ENCODE results near the gene HTRA1.

HTRA1 gene

DNA sequence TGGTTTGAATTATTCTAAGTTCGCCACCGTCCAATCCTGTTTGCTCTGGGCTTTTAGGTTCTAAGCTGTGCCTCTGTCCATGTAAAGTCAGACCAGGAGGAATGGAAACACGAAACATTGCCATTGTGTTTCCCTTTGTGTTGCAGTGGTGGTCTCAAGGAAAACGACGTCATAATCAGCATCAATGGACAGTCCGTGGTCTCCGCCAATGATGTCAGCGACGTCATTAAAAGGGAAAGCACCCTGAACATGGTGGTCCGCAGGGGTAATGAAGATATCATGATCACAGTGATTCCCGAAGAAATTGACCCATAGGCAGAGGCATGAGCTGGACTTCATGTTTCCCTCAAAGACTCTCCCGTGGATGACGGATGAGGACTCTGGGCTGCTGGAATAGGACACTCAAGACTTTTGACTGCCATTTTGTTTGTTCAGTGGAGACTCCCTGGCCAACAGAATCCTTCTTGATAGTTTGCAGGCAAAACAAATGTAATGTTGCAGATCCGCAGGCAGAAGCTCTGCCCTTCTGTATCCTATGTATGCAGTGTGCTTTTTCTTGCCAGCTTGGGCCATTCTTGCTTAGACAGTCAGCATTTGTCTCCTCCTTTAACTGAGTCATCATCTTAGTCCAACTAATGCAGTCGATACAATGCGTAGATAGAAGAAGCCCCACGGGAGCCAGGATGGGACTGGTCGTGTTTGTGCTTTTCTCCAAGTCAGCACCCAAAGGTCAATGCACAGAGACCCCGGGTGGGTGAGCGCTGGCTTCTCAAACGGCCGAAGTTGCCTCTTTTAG is 52.9 kb downstream of the HTRA1 start:
- DNase-seq (ENCODE audit: low read depth), result no peak
- no peak overlapping the region for H3K4me3 ChIP-seq (ENCODE audit: low read depth, low read length)
- TF ChIP-seq, protein P1, sequence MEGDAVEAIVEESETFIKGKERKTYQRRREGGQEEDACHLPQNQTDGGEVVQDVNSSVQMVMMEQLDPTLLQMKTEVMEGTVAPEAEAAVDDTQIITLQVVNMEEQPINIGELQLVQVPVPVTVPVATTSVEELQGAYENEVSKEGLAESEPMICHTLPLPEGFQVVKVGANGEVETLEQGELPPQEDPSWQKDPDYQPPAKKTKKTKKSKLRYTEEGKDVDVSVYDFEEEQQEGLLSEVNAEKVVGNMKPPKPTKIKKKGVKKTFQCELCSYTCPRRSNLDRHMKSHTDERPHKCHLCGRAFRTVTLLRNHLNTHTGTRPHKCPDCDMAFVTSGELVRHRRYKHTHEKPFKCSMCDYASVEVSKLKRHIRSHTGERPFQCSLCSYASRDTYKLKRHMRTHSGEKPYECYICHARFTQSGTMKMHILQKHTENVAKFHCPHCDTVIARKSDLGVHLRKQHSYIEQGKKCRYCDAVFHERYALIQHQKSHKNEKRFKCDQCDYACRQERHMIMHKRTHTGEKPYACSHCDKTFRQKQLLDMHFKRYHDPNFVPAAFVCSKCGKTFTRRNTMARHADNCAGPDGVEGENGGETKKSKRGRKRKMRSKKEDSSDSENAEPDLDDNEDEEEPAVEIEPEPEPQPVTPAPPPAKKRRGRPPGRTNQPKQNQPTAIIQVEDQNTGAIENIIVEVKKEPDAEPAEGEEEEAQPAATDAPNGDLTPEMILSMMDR (IDR thresholded peaks at IDR 0.05; ENCODE audit: low read depth, low read length, missing control alignments), result no peak
- in situ Hi-C loops (cut with HindIII; ENCODE audit: low sequenced_read_pairs), result no loop called here

- in situ Hi-C loops (cut with HindIII; ENCODE audit: low sequenced_read_pairs), result no loop called here
- DNase-seq (ENCODE audit: low read depth), result no peak
- TF ChIP-seq, protein P1 (IDR thresholded peaks at IDR 0.05; ENCODE audit: low read depth, low read length, missing control alignments), result no peak
- H3K4me3 ChIP-seq (ENCODE audit: low read depth, low read length), result no peak overlapping the region
Observed at GRCh38 chr10:122515022-122515424, 53.7 kb downstream of the HTRA1 start.

- TF ChIP-seq, protein P1 (IDR thresholded peaks at IDR 0.05; ENCODE audit: low read depth, low read length, missing control alignments), result no peak
- DNase-seq (ENCODE audit: low read depth), result no peak
- in situ Hi-C loops (cut with HindIII; ENCODE audit: low sequenced_read_pairs), result no loop called here
- no peak overlapping the region for H3K4me3 ChIP-seq (ENCODE audit: low read depth, low read length)
Observed at GRCh38 chr10:122515588-122516231, 54.4 kb downstream of the HTRA1 start.

DNA sequence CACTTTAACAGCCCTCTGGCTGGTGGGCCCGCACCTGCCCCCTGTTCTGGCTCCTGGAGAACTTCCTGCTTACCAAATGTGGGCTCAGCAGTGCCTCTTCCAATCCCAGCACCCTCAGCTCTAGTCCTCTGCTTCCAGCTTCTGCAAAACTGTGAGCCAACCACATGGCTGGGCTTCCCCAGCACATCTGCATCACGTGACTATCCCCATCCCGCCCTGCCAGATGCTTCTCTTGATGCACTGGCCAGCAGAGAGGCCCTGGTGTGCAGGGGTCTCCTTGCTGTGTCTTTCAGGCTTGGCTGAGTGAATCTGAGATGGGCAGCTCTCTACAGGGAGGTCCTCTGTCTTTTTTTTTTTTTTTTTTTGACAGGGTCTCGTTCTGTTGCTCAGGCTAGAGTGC is 55.4 kb downstream of the HTRA1 start:
- TF ChIP-seq, protein P1 (IDR thresholded peaks at IDR 0.05; ENCODE audit: low read depth, low read length, missing control alignments), result no peak
- in situ Hi-C loops (cut with HindIII; ENCODE audit: low sequenced_read_pairs), result no loop called here
- no peak for DNase-seq (ENCODE audit: low read depth)
- H3K4me3 ChIP-seq (ENCODE audit: low read depth, low read length), result no peak overlapping the region

- no peak for DNase-seq (ENCODE audit: low read depth)
- in situ Hi-C loops (cut with HindIII; ENCODE audit: low sequenced_read_pairs), result no loop called here
- H3K4me3 ChIP-seq (ENCODE audit: low read depth, low read length), result no peak overlapping the region
- TF ChIP-seq, protein P1 (IDR thresholded peaks at IDR 0.05; ENCODE audit: low read depth, low read length, missing control alignments), result no peak
Observed at GRCh38 chr10:122519144-122519543, 57.8 kb downstream of the HTRA1 start.

DNA sequence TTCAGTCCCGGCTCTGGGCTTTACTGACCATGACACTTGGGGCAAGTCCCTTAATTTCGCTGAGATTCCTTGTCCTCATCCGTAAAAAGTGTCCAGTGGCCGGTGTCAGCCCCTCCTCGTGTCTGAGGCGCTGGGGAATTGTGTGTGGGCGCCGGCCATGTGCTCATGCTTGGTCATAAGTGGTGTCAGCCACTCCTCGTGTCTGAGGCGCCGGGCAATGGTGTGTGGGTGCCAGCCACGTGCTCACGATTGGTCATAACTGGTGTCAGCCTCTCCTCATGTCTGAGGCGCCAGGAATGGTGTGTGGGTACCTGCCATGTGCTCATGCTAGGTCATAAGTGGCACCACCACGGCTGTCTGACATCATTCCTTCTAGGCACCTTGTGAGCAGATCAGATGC is 58.5 kb downstream of the HTRA1 start:
- in situ Hi-C loops (cut with HindIII; ENCODE audit: low sequenced_read_pairs), result no loop called here
- no peak for DNase-seq (ENCODE audit: low read depth)
- no peak overlapping the region for H3K4me3 ChIP-seq (ENCODE audit: low read depth, low read length)
- TF ChIP-seq, protein P1 (IDR thresholded peaks at IDR 0.05; ENCODE audit: low read depth, low read length, missing control alignments), result no peak

Data from astrocyte of the cerebellum (primary cell).